HG03520 (cell line): ENCODE results near the gene TMEM14A.

Experiments used
- ATAC-seq: cut with Tn5 transposase; IDR thresholded peaks from one replicate; pipeline ENCODE4 v1.9.1; 2021; ENCODE audit warnings: mild to moderate bottlenecking, moderate library complexity; ENCODE audit not compliant: unreplicated experiment

The TMEM14A gene

GRCh38 chr6:52731719-52732118 lies 60.8 kb downstream of the TMEM14A start:
- ATAC-seq: no peak

- ATAC-seq: no peak
Measured at GRCh38 chr6:52733172-52733571, 62.3 kb downstream of the TMEM14A start.

- no peak for ATAC-seq
Measured at GRCh38 chr6:52734072-52734471, 63.2 kb downstream of the TMEM14A start.

DNA sequence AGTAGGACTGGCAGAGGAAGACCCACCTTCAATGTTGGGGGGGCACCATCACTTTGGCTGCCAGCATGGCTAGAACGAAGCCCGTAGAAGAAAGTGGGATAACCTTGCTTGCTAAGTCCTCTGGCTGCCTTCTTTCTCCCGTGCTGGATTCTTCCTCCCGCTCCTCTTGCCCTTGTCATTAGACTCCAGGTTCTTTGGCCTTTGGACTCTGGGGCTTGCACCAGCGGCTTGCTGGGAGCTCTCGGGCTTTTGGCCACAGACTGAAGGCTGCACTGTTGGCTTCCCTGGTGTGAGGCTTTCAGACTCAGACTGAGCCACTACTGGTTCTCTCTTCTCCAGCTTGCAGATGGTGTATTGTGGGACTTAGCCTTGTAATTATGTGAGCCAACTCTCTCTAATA lies 64.2 kb downstream of the TMEM14A start:
- no peak for ATAC-seq

GRCh38 chr6:52736145-52736544 lies 65.2 kb downstream of the TMEM14A start:
- no peak for ATAC-seq
